GM12878 (cell line): ENCODE results near the gene IGFLR1.

Experiments
- BHLHE40 ChIP-seq, 2 experiments: fragments of 450-650 bp in 1 of 2; IDR thresholded peaks; 2 replicates each; pipeline ENCODE4 v1.6.1; 2011 to 2017; ENCODE audit warnings: low read depth in 2 of 2, borderline replicate concordance in 1 of 2, improper control_type of control experiment in 1 of 2, low read length in 1 of 2, mild to moderate bottlenecking in 1 of 2
- CTCF ChIP-seq, 3 experiments: IDR thresholded peaks in 2 of 3; conservative IDR thresholded peaks in 1 of 3; 2 replicates each; pipeline ENCODE4 v1.5.1; 2011; ENCODE audit warnings: low read depth in 3 of 3, low read length in 3 of 3, mild to moderate bottlenecking in 3 of 3, control low read depth in 2 of 3, moderate library complexity in 2 of 3, inconsistent platforms in 1 of 3, mixed read lengths in 1 of 3; ENCODE audit not compliant: control insufficient read depth in 2 of 3, insufficient read depth in 1 of 3; ENCODE audit errors: extremely low read depth in 1 of 3
- DPF2 ChIP-seq: fragments of 450-650 bp; IDR thresholded peaks from 2 replicates; pipeline ENCODE4 v1.6.1; 2017; ENCODE audit warnings: mild to moderate bottlenecking
- EZH2 ChIP-seq: IDR thresholded peaks from 2 replicates; pipeline ENCODE4 v1.6.1; 2012; ENCODE audit warnings: low read depth, mild to moderate bottlenecking, control low read depth, inconsistent platforms, low read length, borderline replicate concordance; ENCODE audit not compliant: control insufficient read depth
- GABPA ChIP-seq: IDR thresholded peaks from 2 replicates; pipeline ENCODE4 v1.6.1; 2014; ENCODE audit warnings: antibody characterized with exemption, low read depth, mild to moderate bottlenecking, inconsistent platforms
- MAX ChIP-seq: IDR thresholded peaks from 2 replicates; pipeline ENCODE4 v1.6.1; 2012; ENCODE audit warnings: low read depth, low read length, improper control_type of control experiment
- NFIC ChIP-seq: IDR thresholded peaks from 2 replicates; pipeline ENCODE4 v1.6.1; 2012; ENCODE audit warnings: low read depth, mild to moderate bottlenecking, inconsistent platforms, low read length, moderate library complexity
- NR2C2 ChIP-seq: IDR thresholded peaks from 2 replicates; pipeline ENCODE4 v1.6.1; 2011; ENCODE audit warnings: borderline replicate concordance, low read depth; ENCODE audit not compliant: control insufficient read depth, insufficient read length
- SIN3A ChIP-seq: IDR thresholded peaks from 2 replicates; pipeline ENCODE4 v1.6.1; 2012; ENCODE audit warnings: low read depth, low read length, improper control_type of control experiment
- SP1 ChIP-seq: IDR thresholded peaks from one replicate; pipeline ENCODE4 v1.6.1; 2011; ENCODE audit warnings: low read depth, low read length
- SREBF2 ChIP-seq: IDR thresholded peaks from 2 replicates; pipeline ENCODE4 v1.6.1; 2012; ENCODE audit warnings: mild to moderate bottlenecking, low read length
- TARDBP ChIP-seq: IDR thresholded peaks from 2 replicates; pipeline ENCODE4 v1.6.1; 2016; ENCODE audit warnings: borderline replicate concordance
- ZNF274 ChIP-seq: IDR thresholded peaks from one replicate; pipeline ENCODE4 v1.8.0; 2011; ENCODE audit not compliant: insufficient read length, insufficient read depth

GRCh38 chr19:35782589-35782988, 40.3 kb upstream of the IGFLR1 start:
- TF ChIP-seq NFIC (no peak), SP1 (no peak), TARDBP (no peak), GABPA (no peak), EZH2 (no peak), CTCF (IDR thresholded peaks at IDR 0.05 in 2 of 3, conservative IDR thresholded peaks at IDR 0.05 in 1 of 3; ENCODE audit: control insufficient read depth in 2 of 3, extremely low read depth in 1 of 3, insufficient read depth in 1 of 3, low read depth in 3 of 3, low read length in 3 of 3) (no peak), ZNF274 (no peak), SREBF2 (no peak), MAX (no peak), DPF2 (no peak), BHLHE40 (IDR thresholded peaks at IDR 0.05; ENCODE audit: borderline replicate concordance in 1 of 2, low read depth in 2 of 2, low read length in 1 of 2) (no peak), NR2C2 (no peak), SIN3A (no peak)
